HepG2 (cell line): ENCODE results near the gene GGPS1. TPM values are rescaled to one million over a fixed set of nuclear protein-coding genes. Genes with fewer than 3 reads are reported as not detected.

Experiments used
- ADNP ChIP-seq: sonication (generic); formaldehyde crosslinking; IDR thresholded peaks from 2 replicates; pipeline ENCODE4 v1.4.0; 2020; ENCODE audit warnings: missing genetic modification reagents
- CBX1 ChIP-seq: IDR thresholded peaks from one replicate; pipeline ENCODE4 v1.6.1; 2016; ENCODE audit warnings: antibody characterized with exemption, low read depth
- CBX2 ChIP-seq, 2 experiments: fragments of 200-600 bp in 1 of 2; sonication (generic); formaldehyde crosslinking in 1 of 2; IDR thresholded peaks; 2 replicates each; pipeline versions ENCODE4 v1.7.0 to v1.8.1; 2018 to 2022; ENCODE audit warnings: low read depth in 2 of 2, low read length in 1 of 2, mild to moderate bottlenecking in 1 of 2, missing genetic modification reagents in 1 of 2
- DZIP1 ChIP-seq: sonication (generic); formaldehyde crosslinking; IDR thresholded peaks from 2 replicates; pipeline ENCODE4 v1.5.0; 2020; ENCODE audit warnings: mild to moderate bottlenecking, missing genetic modification reagents
- FOXO4 ChIP-seq: sonication (generic); formaldehyde crosslinking; conservative IDR thresholded peaks from 2 replicates; pipeline ENCODE4 v1.8.1; 2023; ENCODE audit warnings: missing genetic modification reagents
- GLMP ChIP-seq: sonication (generic); formaldehyde crosslinking; IDR thresholded peaks from 2 replicates; pipeline ENCODE4 v1.9.0; 2021; ENCODE audit warnings: missing genetic modification reagents, mild to moderate bottlenecking, borderline replicate concordance
- HMGXB3 ChIP-seq: sonication (generic); formaldehyde crosslinking; IDR thresholded peaks from 2 replicates; pipeline ENCODE4 v1.4.0; 2020; ENCODE audit warnings: missing genetic modification reagents, borderline replicate concordance
- HOXA9 ChIP-seq: sonication (generic); formaldehyde crosslinking; IDR thresholded peaks from 2 replicates; pipeline ENCODE4 v1.8.1; 2022; ENCODE audit warnings: missing genetic modification reagents, mild to moderate bottlenecking, moderate library complexity, borderline replicate concordance
- KDM5A ChIP-seq: fragments of 200-600 bp; sonication (generic); IDR thresholded peaks from 2 replicates; pipeline ENCODE4 v1.7.0; 2018; ENCODE audit warnings: antibody characterized with exemption, mild to moderate bottlenecking, low read length, borderline replicate concordance
- MAFK ChIP-seq, 2 experiments: IDR thresholded peaks in 1 of 2; conservative IDR thresholded peaks in 1 of 2; 2 replicates each; pipeline ENCODE4 v1.6.1; 2011; ENCODE audit warnings: improper control_type of control experiment in 2 of 2, low read length in 2 of 2
- MEIS1 ChIP-seq: sonication (generic); formaldehyde crosslinking; IDR thresholded peaks from 2 replicates; pipeline ENCODE4 v1.9.0; 2021; ENCODE audit warnings: mild to moderate bottlenecking, missing genetic modification reagents, moderate library complexity, borderline replicate concordance
- NFKB2 ChIP-seq: sonication (generic); formaldehyde crosslinking; IDR thresholded peaks from 2 replicates; pipeline ENCODE4 v1.4.0; 2020; ENCODE audit warnings: missing genetic modification reagents, borderline replicate concordance
- POLR2AphosphoS5 ChIP-seq: IDR thresholded peaks from 2 replicates; pipeline ENCODE4 v1.6.1; 2012; ENCODE audit warnings: low read depth, low read length
- RBM39 ChIP-seq: fragments of 200-400 bp; formaldehyde crosslinking; IDR thresholded peaks from one replicate; pipeline ENCODE4 v1.6.1; 2018; ENCODE audit warnings: antibody characterized with exemption, mild to moderate bottlenecking, low read depth, low read length; ENCODE audit not compliant: poor library complexity, severe bottlenecking
- THAP8 ChIP-seq: sonication (generic); formaldehyde crosslinking; IDR thresholded peaks from 2 replicates; pipeline ENCODE4 v1.5.1; 2020; ENCODE audit warnings: missing genetic modification reagents, mild to moderate bottlenecking, borderline replicate concordance
- ZBTB7A ChIP-seq: sonication (generic); formaldehyde crosslinking; IDR thresholded peaks from 2 replicates; pipeline ENCODE4 v1.8.0; 2022; ENCODE audit warnings: mild to moderate bottlenecking, missing genetic modification reagents
- ZKSCAN8 ChIP-seq: IDR thresholded peaks from 2 replicates; pipeline ENCODE4 v1.6.1; 2016; ENCODE audit warnings: borderline replicate concordance, missing genetic modification reagents, missing compliant biosample characterization
- ZNF564 ChIP-seq: sonication (generic); formaldehyde crosslinking; IDR thresholded peaks from 2 replicates; pipeline ENCODE4 v1.8.1; 2023; ENCODE audit warnings: mild to moderate bottlenecking, missing genetic modification reagents
- ZNF83 ChIP-seq: sonication (generic); formaldehyde crosslinking; IDR thresholded peaks from 2 replicates; pipeline ENCODE4 v1.4.0; 2020; ENCODE audit warnings: missing genetic modification reagents, mild to moderate bottlenecking, borderline replicate concordance
- polyA plus RNA-seq, 8 experiments: library from polyadenylated mRNA; depleted of rRNA in 3 of 8; stranded (reverse) in 7 of 8; unstranded in 1 of 8; fragments of >200 nt; fragmentation: Illumina TruSeq in 4 of 8; extraction: Trizol in 4 of 8; gene quantifications; 2 replicates each; pipeline versions ENCODE4 v1.2.1 to v1.2.3, GENCODE V29; 2011 to 2016; ENCODE audit warnings: low read depth in 4 of 8, missing spikeins in 1 of 8, mixed read lengths in 1 of 8; ENCODE audit not compliant: insufficient read depth in 1 of 8
- total RNA-seq, 5 experiments: library from RNA; depleted of rRNA; stranded (reverse); fragments of >200 nt; fragmentation: Illumina TruSeq; extraction: Trizol; gene quantifications; 2 replicates each; pipeline ENCODE4 v1.2.3, GENCODE V29; 2016; ENCODE audit warnings: low read depth in 1 of 5

The GGPS1 gene
- total and polyA plus RNA-seq, 2 of the 13 experiments (the other 11 are each of a cell fraction or from before 2014, with no cell fraction given) = 28.8 to 42.6 TPM

GRCh38 chr1:235295902-235296350 lies 32.4 kb upstream of the GGPS1 start (continued):
- no peak for TF ChIP-seq FOXO4 (CRISPR knock-in tag)
- peak; percentile 58; the same call in 1 of the 2 replicates for TF ChIP-seq HMGXB3 (CRISPR knock-in tag)
- TF ChIP-seq GLMP (CRISPR knock-in tag) = no peak
- TF ChIP-seq ZNF564 = no peak
- TF ChIP-seq KDM5A = no peak
- no peak for TF ChIP-seq ZBTB7A (CRISPR knock-in tag)
- peak; percentile 65; the same call in 1 of the 2 replicates for TF ChIP-seq MEIS1
- TF ChIP-seq THAP8 (CRISPR knock-in tag) = no peak
- no peak for TF ChIP-seq HOXA9 (CRISPR knock-in tag)
- no peak for TF ChIP-seq ADNP (CRISPR knock-in tag)
- TF ChIP-seq MAFK (conservative IDR thresholded peaks at IDR 0.05 in 1 of 2, IDR thresholded peaks at IDR 0.05 in 1 of 2; ENCODE audit: low read length in 2 of 2) = no peak
- no peak for TF ChIP-seq ZNF83 (CRISPR knock-in tag)
- TF ChIP-seq DZIP1 (CRISPR knock-in tag) = no peak
- peak; percentile 56; the same call in 1 of the 2 replicates for TF ChIP-seq ZKSCAN8 (CRISPR knock-in tag)
- peak; percentile 47 for TF ChIP-seq CBX1
- no peak for TF ChIP-seq RBM39
- no peak for TF ChIP-seq POLR2AphosphoS5
- no peak for TF ChIP-seq CBX2 (IDR thresholded peaks at IDR 0.05; ENCODE audit: low read depth, low read length)
- no peak for TF ChIP-seq CBX2 (CRISPR knock-in tag; IDR thresholded peaks at IDR 0.05; ENCODE audit: low read depth)
- no peak for TF ChIP-seq NFKB2 (CRISPR knock-in tag)
